NCI-H510A treated with DMSO at 0.1 percent for 48 hours (cell line): Measurements from ENCODE around the gene TENM4.

Source experiments
- DNase-seq: peaks from one replicate; lab custom pipeline; 2025; lab: John Stamatoyannopoulos, UW

The TENM4 gene

DNA sequence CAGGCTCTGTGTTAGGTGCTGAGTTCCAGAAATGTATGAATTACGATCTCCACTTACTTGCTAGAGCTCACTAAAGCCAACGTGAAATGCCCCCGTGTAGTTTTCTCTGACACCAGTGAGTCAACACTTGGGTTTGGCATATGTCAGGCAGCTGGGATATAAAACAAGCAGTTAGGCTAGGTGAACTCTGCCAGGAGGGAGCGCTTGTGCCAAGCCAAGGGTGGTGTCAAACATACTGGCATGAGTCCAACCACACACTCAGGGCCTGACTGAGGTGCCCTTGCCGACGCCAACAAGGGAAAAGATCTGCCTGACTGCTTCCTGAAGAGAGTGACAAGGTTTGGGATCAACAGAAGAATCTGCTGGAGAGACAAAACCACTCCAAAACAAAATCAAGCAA, 698.4 kb downstream of the TENM4 start:
- DNase-seq: peak; percentile 96

DNA sequence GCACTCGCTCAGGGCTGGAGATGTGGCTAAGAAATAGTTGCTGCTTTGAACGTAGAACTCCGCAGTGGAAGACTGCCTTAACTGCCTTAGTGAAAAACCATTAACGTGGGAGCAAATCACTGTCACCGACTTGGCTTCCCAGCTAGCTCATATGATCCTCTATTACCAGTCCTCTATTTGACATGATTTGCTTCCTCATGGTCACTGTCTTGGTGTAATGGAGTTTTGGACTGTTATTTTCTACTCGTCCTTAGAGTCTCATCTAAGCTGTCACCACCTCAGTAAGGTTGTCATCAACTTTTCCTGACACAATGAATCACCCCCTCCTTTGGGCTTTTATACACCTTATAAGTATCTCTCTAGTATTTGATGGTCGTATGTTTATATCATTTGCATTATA, 699.1 kb downstream of the TENM4 start:
- peak; percentile 67 for DNase-seq

DNA sequence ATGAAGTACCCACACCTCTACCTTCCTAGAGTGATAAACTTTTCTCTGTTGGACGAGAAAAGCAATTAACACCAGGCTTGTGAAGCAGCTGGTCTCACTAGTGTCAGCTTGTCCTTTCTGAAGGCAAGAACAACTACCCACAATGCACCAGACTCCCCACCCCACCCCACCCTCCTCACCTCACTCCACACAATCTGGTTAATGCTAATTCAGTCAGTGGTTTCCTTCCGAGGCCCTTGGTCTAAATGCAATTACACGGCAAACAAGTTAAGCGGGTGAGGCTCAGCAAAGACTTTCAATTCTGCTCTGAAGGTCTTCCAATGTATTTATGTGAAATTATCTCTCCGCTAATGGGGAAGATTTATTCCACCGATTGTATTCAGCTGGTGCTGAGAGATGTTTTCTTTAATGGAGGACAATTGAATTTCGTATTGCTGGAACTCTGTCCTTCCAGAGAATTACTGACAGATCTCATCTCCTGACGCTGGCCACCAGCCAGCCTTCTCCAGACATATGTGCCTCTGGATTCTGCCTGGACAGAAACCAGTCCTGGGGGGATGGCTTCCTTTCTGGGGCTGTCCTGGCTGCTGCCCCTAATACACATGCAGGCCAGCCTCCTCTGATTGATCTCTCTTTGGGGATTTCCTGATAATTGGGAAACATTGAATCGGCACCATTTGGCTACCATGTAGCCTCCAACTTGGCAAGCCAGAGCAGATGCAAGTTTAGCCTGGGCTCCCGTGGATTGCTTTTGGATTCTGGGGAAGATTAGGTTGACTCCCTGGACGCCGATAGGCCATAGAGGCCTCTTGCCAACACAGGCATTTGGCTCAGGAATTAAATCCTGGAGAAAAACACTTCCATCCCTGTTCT, 700.4 kb downstream of the TENM4 start:
- peak; percentile 53 for DNase-seq

DNA sequence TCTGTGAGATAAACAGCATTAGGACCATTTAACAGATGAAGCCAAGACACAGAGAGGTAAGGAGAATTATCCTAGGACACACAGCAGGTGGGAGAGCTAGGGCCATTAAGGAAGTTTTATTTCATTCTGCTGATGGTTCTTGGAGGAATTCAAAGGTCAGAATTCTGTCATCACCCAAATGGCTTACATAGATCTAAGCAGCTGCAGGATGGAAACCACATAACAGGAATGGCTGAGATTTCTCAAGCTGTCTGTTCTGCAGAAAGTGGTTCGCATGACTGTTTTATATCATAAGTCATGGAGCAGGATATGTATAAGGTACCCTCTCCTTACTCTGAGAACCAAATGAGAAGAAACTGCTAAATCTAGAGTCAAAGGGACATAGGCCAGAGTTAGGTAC, 702.9 kb downstream of the TENM4 start:
- no peak for DNase-seq

DNA sequence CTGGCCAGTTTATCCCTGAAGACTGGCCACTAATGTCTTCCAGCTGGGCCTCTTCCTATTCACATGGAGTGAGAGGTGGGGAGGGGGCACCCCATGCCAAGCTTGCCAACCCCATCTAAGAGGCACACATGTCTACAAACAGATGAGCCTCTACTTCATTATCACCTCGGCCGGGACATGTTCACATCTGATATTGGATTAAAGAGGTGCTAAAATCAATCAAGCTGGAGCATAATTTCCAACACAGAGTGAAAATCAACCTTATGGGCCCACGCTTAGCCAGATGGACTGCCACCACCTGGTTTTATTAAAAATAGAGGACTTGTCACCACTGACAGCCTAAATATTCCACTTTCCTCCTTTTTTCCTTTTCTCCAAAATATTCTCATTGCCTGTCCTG, 703.5 kb downstream of the TENM4 start:
- no peak for DNase-seq

DNA sequence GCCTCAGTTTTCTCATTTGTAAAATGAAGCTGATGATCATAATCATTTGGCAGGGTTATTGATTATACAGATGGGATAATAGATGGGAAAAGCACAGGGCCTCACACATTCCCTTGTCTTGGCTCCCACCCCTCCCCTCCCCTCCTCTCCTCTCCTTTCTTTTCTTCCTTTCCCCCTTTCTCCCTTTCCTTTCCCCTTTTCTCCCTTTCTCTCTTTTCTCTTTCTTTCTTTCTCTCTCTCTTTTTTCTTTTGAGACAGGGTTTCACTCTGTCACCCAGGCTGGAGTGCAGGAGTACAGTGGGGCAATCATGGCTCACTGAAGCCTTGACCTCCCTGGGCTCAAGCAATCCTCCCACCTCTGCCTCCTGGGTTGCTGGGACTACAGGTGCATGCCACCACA, 705.1 kb downstream of the TENM4 start:
- DNase-seq: no peak

DNA sequence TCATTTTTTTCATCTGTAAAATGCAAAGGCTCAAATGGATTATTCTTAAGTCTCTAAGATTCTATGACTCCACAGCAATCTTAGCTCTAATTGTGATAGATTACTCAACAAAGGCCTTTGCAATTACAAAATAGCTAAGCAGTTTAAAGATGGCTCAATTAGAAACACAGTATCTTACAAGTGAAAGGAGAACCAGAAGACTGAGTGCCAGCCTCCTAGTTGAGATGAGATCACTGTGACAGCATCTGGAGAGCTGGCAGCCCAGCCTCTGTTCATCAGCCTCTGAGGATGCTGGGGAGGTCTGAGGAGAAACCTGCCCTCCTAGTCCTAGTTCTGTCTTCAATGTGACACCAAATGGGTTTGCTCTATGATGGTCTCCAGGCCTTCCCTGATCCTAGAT, 707.8 kb downstream of the TENM4 start:
- no peak for DNase-seq

DNA sequence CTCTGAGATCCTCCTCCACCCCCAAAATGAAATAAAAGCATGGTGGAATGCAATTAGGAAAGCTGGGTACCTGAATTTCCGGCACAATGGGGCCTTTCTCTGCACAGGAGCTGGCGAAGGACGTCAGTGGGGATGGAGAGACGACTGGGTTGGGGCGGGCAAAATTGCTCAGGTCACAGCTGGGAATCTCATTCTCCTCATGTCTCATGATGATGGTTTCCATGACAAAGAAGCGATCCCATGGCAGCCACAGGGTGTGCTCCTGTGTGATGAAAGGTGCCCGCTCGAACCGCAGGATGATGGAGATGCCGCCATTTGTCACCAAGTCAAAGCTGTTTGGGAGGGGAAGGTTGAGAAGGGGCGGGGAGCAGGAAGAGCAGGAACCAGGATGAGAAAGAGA, 708.6 kb downstream of the TENM4 start:
- no peak for DNase-seq

DNA sequence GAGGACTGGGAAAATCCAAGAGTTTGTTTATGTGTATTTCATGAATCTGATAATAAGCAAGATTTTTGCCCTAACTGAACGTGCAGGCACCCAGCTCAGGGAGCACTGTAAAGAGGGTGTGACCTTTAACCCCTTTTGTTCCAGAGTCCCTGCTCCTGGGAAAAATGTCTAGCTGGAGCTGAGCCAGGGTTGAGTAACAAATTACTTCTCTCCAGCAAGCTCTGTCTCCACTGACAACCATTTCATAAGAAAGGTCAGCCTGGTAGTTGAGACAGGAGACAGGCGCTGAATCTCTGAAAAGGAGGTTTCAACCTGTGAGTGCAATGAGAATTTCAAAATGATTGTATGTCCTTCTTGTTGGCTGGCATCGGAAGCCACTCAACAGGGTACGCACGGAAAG, 709.8 kb downstream of the TENM4 start:
- peak; percentile 17 for DNase-seq

DNA sequence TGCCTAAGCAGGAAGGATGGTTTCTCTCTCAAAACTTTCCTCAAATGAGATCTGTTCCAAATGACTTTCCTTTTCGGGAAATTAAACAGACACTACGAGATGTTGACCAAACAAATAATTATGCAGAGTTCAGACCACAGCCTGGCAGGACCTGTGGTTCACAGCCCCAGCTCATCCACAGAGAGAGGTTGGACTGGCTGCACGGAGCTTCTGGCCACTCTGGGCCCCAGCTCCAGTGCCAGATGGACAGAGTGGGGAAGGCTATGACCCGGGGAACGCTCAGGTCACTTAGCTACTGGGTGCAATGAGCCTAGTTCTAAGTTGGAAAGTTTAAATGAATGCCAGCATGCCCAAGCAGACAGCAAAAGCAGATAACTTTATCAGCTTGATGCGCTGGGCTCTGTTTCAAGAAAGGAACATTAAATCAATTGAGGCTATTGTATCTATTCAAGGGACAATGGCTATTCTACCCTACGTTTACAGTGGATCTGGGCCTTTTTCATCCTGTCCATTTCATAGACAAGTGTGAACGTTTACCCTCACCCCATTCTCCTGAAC, 710.5 kb downstream of the TENM4 start:
- no peak for DNase-seq

DNA sequence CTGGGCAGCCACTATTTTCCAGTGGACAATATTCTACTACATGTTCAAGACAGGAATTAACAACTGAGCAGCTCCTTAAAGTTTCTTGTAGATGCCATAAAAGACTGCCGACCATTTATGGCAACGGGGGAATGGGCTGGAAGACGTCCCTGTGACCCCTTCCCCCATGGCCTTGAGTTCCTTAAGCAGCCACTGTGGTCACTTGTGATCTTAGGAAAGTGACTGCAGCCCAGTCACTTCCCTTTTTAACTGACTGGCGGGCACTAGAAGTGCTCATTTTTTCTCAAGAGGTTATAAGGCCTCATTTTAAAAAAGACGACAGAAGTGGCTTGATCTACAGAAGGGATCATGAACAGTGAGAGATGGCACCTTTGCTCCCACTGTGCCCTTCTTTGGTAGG, 713.0 kb downstream of the TENM4 start:
- DNase-seq: no peak

DNA sequence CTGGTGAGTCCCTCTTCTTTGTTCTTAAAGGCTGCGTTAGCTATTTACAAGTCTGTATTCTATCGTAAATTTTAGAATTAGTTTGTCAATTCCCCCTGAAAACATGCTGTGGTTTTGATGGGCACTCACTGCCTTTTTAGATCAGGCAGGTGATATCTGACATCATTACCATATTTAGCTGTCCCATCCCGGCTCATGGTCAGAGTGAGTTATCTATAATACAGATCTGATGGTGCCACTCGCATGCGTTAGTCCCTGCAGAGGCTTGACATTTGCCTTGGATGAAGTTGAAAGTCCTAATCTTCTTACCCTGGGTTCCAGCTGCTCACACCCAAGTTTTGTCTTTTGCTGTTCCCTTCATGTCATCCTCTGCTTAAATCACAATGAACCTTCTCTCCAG, 715.6 kb downstream of the TENM4 start:
- no peak for DNase-seq

DNA sequence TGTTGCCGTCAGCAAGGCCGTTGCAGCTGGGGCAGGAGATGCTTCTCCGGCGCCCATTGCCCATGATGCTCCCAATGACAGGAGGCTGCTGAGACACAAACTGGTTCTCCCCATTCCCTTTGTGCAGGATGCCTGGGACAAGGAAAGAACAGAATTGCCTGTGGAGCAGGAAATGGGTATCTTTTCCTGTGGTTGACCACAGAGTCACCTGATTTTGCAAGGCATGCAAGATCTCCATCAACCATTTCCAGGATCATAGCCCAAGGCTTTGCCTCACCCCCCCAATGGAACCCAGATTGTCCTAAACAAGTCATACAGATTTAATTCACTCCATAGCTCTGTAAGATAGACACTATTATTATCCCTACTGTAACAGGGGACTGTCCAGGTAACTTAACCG, 718.0 kb downstream of the TENM4 start:
- DNase-seq: no peak

DNA sequence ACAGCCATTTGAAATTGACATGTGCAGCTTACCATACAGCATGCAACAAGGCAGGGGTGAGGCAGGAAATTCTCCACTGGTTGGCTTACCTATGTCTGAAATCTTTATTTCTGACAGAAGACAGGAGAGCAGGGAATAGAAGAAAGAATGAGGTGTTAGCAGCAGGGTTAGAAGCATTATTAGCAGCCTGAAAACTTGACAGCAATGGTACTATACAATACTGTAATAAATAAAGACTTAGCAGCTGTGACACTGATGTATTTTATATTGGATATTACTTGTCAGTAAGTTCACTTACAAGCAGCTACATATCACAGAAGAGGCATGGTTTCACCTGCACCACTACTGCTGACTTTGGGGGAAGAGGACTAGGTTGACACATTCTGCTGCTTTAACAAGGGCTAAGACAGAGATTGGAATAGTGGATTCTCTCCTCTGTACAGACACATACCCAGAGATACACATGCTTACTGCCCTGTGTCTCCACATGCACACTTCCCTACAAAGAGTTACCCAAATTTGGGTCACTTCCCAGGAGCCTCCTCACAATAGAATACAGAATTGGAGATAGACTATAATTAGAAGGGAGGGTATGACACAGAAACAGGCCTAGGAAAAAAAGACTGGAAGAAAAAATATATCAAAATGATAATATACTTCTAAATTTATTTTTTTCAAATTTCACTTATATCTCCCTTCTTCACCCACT, 720.4 kb downstream of the TENM4 start:
- DNase-seq: no peak

DNA sequence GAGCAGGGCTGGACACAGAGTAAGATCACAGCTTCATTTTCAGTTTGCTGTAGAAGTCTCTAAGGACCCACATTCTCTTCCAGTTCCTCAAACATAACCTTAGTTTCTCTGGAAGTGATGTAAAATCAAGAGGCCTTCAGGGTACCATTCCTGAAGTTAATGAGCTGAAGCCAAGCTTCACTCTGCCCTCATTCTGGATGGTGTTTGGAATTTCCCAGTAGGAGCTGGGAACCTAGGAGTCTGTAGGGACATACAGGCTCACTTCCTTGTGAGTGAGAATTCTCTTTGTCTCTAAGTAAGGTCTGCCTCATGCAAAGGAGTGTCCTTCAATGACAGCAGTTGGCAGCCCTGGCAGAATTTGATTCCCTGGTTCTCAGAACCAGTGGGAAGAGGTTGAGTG, 723.8 kb downstream of the TENM4 start:
- no peak for DNase-seq

DNA sequence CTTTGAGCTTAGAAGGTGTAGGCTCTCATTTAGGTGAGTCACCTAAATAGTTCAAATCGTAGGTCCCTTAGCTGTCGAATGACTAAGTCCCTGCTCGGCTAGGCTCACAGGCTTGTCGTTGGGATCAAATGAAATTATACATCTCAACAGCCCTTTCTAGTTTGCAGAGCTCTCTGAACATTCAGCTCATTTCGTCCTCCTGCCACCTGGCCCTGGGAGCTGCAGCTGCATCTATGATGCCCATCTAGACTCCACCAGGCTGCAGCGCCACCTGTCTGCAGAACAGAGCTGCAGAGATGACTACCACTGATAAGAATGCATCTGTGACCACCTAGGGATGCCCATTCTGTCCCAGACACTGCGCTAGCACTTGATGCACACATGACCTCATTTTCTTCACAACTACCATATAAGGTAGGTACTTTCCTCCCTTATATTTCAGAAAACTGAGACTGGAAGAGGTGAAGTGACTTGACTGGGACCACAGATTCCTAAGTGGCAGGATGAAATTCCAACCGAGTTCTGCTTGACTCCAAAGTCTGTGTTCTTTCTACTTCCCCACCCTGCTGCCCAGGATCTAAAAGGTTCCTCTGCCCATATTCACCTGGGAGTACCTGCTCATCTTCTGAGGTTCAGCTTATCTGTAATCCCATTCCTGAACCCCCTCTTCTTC, 725.1 kb downstream of the TENM4 start:
- peak; percentile 93 for DNase-seq

DNA sequence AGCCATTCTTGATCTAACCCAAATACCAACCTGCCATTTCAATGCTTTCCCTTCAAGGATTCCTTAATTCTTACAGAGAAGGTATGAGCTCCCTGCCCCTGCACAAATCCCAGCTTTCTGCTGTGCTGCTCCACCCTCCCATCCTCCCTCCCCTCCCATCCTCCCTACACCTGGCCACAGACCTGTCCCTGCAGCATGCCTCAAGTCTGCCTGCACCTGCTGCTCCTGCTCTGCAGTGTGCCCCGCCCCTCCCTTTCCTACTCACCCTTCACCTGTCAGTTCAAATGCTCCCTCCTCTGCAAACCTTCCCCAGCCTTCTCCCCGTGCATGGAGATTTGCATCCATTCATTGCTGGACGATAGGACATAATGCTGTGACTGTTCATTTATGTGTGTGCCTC, 726.3 kb downstream of the TENM4 start:
- DNase-seq: peak; percentile 95

DNA sequence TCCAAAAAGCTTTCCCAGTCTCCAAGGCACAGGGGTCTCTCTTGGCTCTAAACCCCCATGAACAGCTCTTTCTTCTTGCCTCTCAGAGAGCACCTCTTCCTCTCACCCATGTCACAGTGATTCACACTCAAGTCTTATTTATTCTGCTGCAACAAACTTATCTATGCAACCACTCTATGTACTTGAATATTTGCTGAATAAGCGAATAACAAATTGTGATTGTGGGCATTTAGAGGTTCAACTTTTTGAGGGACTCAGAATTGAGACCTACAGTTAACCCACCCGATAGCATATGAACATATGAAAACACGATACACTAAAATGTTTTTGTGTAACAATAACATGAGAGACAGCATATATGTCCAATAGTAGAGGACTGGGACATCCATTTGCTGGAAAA, 729.1 kb downstream of the TENM4 start:
- DNase-seq: no peak

DNA sequence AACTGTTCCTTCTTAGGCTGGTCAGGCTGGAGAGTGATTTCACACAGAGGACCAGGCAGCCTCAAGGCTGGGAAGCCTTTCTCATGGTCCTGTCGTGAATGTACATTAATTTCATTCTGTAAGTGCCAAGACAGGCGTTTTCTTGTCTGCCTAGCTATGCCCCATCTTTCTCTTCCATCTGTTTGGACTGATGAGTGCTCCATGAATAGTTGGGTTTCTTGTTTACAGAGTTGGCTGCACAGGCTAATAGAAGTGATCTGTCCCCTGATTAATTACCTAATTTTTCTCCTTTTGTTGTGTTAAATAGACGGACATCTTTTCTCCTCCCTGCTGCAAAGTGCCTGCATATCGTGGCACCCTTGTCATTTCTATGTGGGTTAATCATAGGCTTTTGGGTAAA, 730.4 kb downstream of the TENM4 start:
- no peak for DNase-seq

DNA sequence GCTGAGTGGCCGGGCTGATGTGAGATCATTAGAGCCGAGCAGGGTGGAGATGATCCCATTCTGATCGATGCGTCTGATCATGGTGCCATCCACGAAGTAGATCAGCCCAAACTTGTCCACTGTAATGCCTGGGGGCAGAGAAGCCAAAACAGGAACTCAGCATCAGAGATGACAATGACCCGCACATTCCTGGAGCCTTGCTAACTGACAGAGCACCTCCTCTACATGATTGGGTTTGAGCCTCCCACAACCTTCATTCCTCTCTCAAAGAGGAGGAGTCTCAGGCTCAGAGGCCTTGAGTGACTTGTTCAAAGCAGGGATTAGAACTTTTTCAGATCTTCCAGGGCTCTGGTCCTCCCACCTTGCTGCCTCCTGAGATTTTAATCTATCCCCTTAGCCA, 732.4 kb downstream of the TENM4 start:
- no peak for DNase-seq

DNA sequence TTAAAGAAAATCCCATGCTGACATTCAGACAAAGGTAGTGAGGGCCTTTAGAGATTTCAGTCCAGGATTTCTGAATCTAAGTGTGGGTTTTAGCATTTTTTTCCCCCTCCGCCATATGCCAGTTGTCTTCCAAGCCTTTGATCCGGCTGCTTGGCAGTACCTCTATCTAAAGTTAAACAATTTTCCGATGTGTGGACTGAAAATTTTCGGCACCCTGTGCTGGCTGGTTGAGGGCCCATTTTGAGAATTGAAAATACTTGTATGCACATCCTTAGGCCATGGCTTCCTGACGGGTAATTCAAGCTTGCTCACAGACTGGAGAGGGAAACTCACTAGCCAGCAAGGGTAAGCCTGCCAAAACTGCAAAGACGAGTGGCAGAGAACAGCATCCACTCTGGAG, 734.3 kb downstream of the TENM4 start:
- no peak for DNase-seq

DNA sequence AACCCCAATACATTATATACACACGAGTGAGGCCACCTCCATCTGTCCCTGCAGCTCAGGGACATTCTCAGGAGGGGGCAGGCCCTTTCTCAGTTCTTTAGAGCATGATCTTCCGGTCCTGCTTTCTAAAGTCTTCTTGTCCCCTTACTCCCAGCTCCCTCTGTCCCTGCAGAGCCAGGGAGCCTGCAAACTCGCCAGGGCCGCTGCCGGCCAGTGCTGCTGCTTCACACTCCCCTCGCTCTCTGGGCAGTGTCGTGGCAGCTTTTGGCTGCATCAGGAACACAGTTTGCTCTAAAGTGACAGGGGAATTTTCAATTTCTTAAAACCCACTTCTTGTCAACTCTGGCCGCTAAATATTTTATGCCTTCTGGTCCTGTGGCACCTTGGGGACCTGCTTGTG, 736.0 kb downstream of the TENM4 start:
- DNase-seq: no peak
